ENCODE measurements around the gene KAZN.

- no peak for TF ChIP-seq POLR2A (IDR thresholded peaks at IDR 0.05)
- TF ChIP-seq, protein P1, sequence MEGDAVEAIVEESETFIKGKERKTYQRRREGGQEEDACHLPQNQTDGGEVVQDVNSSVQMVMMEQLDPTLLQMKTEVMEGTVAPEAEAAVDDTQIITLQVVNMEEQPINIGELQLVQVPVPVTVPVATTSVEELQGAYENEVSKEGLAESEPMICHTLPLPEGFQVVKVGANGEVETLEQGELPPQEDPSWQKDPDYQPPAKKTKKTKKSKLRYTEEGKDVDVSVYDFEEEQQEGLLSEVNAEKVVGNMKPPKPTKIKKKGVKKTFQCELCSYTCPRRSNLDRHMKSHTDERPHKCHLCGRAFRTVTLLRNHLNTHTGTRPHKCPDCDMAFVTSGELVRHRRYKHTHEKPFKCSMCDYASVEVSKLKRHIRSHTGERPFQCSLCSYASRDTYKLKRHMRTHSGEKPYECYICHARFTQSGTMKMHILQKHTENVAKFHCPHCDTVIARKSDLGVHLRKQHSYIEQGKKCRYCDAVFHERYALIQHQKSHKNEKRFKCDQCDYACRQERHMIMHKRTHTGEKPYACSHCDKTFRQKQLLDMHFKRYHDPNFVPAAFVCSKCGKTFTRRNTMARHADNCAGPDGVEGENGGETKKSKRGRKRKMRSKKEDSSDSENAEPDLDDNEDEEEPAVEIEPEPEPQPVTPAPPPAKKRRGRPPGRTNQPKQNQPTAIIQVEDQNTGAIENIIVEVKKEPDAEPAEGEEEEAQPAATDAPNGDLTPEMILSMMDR (IDR thresholded peaks at IDR 0.05): no peak
Measured at GRCh38 chr1:14970115-14970798, 371.8 kb downstream of the KAZN start.
